DMS 273 (cell line): Measurements from ENCODE around the gene CRYZL1.
"Not testable (repeated sequence)": the region's sequence is repeated elsewhere in the genome, so short reads cannot be mapped to it uniquely, and the experiment has no call there.

Experiments
- DNase-seq: peaks from one replicate; lab custom pipeline; 2025; ENCODE audit not compliant: unreplicated experiment; lab: John Stamatoyannopoulos, UW

Gene CRYZL1

GRCh38 chr21:33641352-33642026, at the start of gene CRYZL1:
TSS of gene CRYZL1 (minus strand) at chr21:33641741. CDS start at chr21:33631551, 10,190 bp downstream.
- DNase-seq, result peak; percentile 100

- no peak for DNase-seq
Observed at GRCh38 chr21:33690874-33691273, 49.3 kb upstream of the CRYZL1 start.

GRCh38 chr21:33688353-33688752, 46.8 kb upstream of the CRYZL1 start:
- no peak for DNase-seq

GRCh38 chr21:33687634-33688033, 46.1 kb upstream of the CRYZL1 start:
- DNase-seq, result no peak

GRCh38 chr21:33686386-33686785, 44.8 kb upstream of the CRYZL1 start:
- DNase-seq, result no peak

GRCh38 chr21:33685613-33686197, 44.2 kb upstream of the CRYZL1 start:
- no peak for DNase-seq

GRCh38 chr21:33684923-33685560, 43.5 kb upstream of the CRYZL1 start:
- DNase-seq, result no peak

GRCh38 chr21:33684068-33684467, 42.5 kb upstream of the CRYZL1 start:
- DNase-seq, result no peak

- no peak for DNase-seq
Observed at GRCh38 chr21:33682992-33683627, 41.6 kb upstream of the CRYZL1 start.

- DNase-seq, result no peak
Observed at GRCh38 chr21:33680870-33681269, 39.3 kb upstream of the CRYZL1 start.

GRCh38 chr21:33677450-33677849, 35.9 kb upstream of the CRYZL1 start:
- DNase-seq, result no peak

GRCh38 chr21:33676666-33677065, 35.1 kb upstream of the CRYZL1 start:
- DNase-seq, result not testable (repeated sequence)

GRCh38 chr21:33674226-33674625, 32.7 kb upstream of the CRYZL1 start:
- no peak for DNase-seq

GRCh38 chr21:33673473-33673872, 31.9 kb upstream of the CRYZL1 start:
- no peak for DNase-seq

GRCh38 chr21:33670076-33670978, 28.8 kb upstream of the CRYZL1 start:
- DNase-seq, result no peak

- DNase-seq, result no peak
Observed at GRCh38 chr21:33668620-33669019, 27.1 kb upstream of the CRYZL1 start.

- DNase-seq, result no peak
Observed at GRCh38 chr21:33668180-33668579, 26.6 kb upstream of the CRYZL1 start.

- DNase-seq, result no peak
Observed at GRCh38 chr21:33667636-33668035, 26.1 kb upstream of the CRYZL1 start.

- no peak for DNase-seq
Observed at GRCh38 chr21:33666153-33666552, 24.6 kb upstream of the CRYZL1 start.

GRCh38 chr21:33664135-33664534, 22.6 kb upstream of the CRYZL1 start:
- DNase-seq, result no peak

GRCh38 chr21:33663241-33663640, 21.7 kb upstream of the CRYZL1 start:
- DNase-seq, result no peak
